IgD-negative memory B cell (primary cell): ENCODE results near the gene TXNDC11. TPM values are rescaled to one million over a fixed set of nuclear protein-coding genes. Genes with fewer than 3 reads are reported as not detected.

Experiments used
- H3K27ac Mint-ChIP-seq, 3 donors: one replicate each; pipeline ENCODE4 v1.8.0; 2020 to 2022; ENCODE audit warnings: mild to moderate bottlenecking in 3 of 3, mixed read lengths in 3 of 3, moderate library complexity in 1 of 3
- H3K27me3 Mint-ChIP-seq: one replicate; pipeline ENCODE4 v1.8.0; 2021; ENCODE audit warnings: mixed read lengths
- H3K36me3 Mint-ChIP-seq: one replicate; pipeline ENCODE4 v1.8.0; 2020; ENCODE audit warnings: mild to moderate bottlenecking, mixed read lengths
- H3K4me1 Mint-ChIP-seq, 3 donors: one replicate each; pipeline ENCODE4 v1.8.0; 2020 to 2022; ENCODE audit warnings: mixed read lengths in 3 of 3, mild to moderate bottlenecking in 1 of 3
- H3K4me3 Mint-ChIP-seq, 4 donors: one replicate each; pipeline ENCODE4 v1.8.0; 2020 to 2022; ENCODE audit warnings: mild to moderate bottlenecking in 4 of 4, mixed read lengths in 4 of 4, moderate library complexity in 3 of 4
- H3K9me3 Mint-ChIP-seq, 3 donors: one replicate each; pipeline ENCODE4 v1.8.0; 2020 to 2021; ENCODE audit warnings: mixed read lengths in 3 of 3, mild to moderate bottlenecking in 1 of 3
- polyA plus RNA-seq: library from polyadenylated mRNA; unstranded; fragments of 300-500 nt; fragmentation: Illumina TruSeq; gene quantifications from one replicate; pipeline ENCODE4 v1.2.3, GENCODE V29; 2021

TXNDC11 gene
- polyA plus RNA-seq, 1 donor from 2014 or later: 78.0 TPM

DNA sequence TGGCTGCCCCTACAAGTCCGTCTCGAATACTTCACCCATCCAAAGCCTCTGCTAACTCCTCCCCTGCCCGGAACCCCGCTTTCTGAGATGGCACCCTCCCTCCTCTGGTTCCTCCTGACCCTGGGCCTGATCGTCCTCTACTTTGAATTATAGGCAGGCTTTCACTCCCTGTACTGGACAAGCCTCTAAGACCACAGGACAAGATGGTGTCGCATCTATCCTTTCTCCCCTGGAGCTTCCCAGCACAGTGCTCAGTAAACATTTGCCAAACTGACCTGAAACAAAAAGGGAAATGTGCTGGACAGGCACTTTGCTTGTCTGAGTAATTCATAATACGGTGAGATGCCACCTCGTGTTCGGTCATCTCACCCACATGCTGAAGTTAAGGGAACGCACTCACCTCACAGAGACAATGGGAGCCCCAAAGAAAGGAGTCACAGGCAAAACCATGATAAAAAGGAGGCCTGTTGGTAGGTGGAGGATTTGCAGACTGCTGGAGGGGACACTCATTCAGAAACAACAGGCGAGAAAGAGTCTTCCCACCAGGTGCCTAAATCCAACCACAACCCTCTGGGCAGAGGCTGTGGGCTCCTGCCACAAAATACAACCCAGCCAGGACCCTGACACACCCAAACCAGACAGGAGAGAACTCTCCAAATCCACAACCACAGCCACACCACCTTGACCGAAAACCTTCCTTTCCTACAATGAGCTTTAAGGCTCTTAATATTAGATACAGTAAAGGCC, 46.2 kb downstream of the TXNDC11 start:
- Mint-ChIP-seq H3K4me3 (peak overlapping the region in 1 of 4 donors; percentile 41), H3K9me3 (peaks cover 0 to 3% (median 0%) of the 10 kb centered on the region in 3 donors), H3K27me3 (no peaks in the 10 kb centered on the region), H3K36me3 (peaks cover 16% of the 10 kb centered on the region), H3K4me1 (peaks cover 17 to 19% (median 18%) of the 10 kb centered on the region in 3 donors), H3K27ac (no peak overlapping the region)

GRCh38 chr16:11692651-11693050, 50.0 kb downstream of the TXNDC11 start:
- H3K4me3 Mint-ChIP-seq: peak overlapping the region in 1 of 4 donors; percentile 43
- H3K9me3 Mint-ChIP-seq: peaks cover 0 to 3% (median 0%) of the 10 kb centered on the region in 3 donors
- peak overlapping the region in 2 of 3 donors; percentile 45 to 78 for H3K27ac Mint-ChIP-seq
- no peaks in the 10 kb centered on the region for H3K27me3 Mint-ChIP-seq
- peaks cover 22 to 31% (median 30%) of the 10 kb centered on the region in 3 donors for H3K4me1 Mint-ChIP-seq
- H3K36me3 Mint-ChIP-seq: peaks cover 16% of the 10 kb centered on the region

GRCh38 chr16:11692171-11692570, 50.5 kb downstream of the TXNDC11 start:
- Mint-ChIP-seq H3K4me3 (peak overlapping the region in 1 of 4 donors; percentile 43), H3K27me3 (no peaks in the 10 kb centered on the region), H3K4me1 (peaks cover 22 to 34% (median 33%) of the 10 kb centered on the region in 3 donors), H3K27ac (peak overlapping the region in 2 of 3 donors; percentile 45 to 74), H3K36me3 (peaks cover 16% of the 10 kb centered on the region), H3K9me3 (peaks cover 0 to 3% (median 0%) of the 10 kb centered on the region in 3 donors)

GRCh38 chr16:11691771-11692170, 50.9 kb downstream of the TXNDC11 start:
- peaks cover 25 to 36% (median 34%) of the 10 kb centered on the region in 3 donors for H3K4me1 Mint-ChIP-seq
- H3K27me3 Mint-ChIP-seq: no peaks in the 10 kb centered on the region
- H3K4me3 Mint-ChIP-seq: peak overlapping the region in 2 of 4 donors; percentile 43 to 66
- peak overlapping the region in 1 of 3 donors; percentile 74 for H3K27ac Mint-ChIP-seq
- H3K9me3 Mint-ChIP-seq: peaks cover 0 to 3% (median 0%) of the 10 kb centered on the region in 3 donors
- peaks cover 16% of the 10 kb centered on the region for H3K36me3 Mint-ChIP-seq

DNA sequence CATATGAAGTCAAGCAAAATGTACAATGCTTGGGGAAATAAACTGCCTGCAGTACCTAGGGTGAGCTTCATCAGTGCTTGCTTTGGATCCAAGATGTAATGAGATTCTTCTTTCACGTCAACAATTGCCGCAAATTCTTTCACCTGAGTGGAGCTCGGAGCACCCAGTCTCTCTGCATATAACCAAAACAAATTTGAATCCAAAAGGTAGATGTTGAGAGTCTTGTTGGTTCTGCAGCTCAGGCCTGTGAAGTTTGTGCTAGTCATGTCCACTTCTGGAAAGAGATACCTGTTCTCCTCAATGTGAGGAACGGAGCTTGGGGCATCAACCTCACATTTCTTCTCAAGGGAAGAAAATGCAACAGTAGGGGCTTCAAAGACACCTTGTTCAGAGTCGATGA, 51.4 kb downstream of the TXNDC11 start:
- peaks cover 19% of the 10 kb centered on the region for H3K36me3 Mint-ChIP-seq
- no peaks in the 10 kb centered on the region for H3K27me3 Mint-ChIP-seq
- peaks cover 0 to 3% (median 0%) of the 10 kb centered on the region in 3 donors for H3K9me3 Mint-ChIP-seq
- peaks cover 30 to 40% (median 38%) of the 10 kb centered on the region in 3 donors for H3K4me1 Mint-ChIP-seq
- no peak overlapping the region for H3K4me3 Mint-ChIP-seq
- H3K27ac Mint-ChIP-seq: peak overlapping the region; percentile 59 to 94 (median 75)

DNA sequence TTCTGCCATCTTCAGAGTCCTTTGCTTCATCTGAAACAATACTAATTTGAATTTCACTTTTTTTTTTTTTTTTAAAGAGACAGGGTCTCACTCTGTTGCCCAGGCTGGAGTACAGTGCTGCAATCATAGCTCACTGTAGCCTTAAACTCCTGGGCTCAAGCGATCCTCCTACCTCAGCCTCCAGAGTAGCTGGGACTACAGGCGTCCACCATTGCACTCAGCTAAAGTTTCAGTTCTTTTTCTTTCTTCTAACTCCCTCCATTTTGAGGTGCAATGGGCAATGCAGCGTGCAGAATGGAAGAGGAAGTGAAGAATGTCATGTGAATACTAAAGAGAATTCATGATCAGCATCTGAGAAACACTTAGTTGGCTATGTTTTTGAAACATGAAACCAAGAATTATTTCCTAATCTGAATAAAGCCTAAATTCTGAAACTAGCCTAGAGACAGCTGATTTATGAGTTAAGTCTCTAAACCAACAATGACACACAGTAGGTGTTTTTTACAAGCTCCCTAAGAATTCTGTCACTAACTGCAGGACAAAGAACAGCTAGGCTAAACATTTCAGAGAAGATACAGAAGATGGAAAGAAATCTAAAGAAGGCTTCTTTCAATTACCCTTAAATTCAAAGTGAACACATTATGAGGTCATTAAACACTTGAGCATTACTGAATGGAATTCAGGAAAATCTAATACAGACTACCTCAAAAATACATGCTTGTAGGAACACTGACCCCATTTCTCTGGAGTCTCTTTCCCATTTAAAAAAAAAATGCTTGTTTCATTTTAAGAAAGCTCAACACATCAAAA, 53.4 kb downstream of the TXNDC11 start:
- peak overlapping the region; percentile 90 to 95 (median 94) for H3K27ac Mint-ChIP-seq
- H3K36me3 Mint-ChIP-seq: peaks cover 17% of the 10 kb centered on the region
- no peaks in the 10 kb centered on the region for H3K27me3 Mint-ChIP-seq
- peak overlapping the region; percentile 65 to 90 (median 78) for H3K4me3 Mint-ChIP-seq
- H3K9me3 Mint-ChIP-seq: peaks cover 0 to 3% (median 0%) of the 10 kb centered on the region in 3 donors
- peaks cover 33 to 41% (median 36%) of the 10 kb centered on the region in 3 donors for H3K4me1 Mint-ChIP-seq

GRCh38 chr16:11688520-11688886, 54.2 kb downstream of the TXNDC11 start:
- H3K9me3 Mint-ChIP-seq: peaks cover 0 to 3% (median 0%) of the 10 kb centered on the region in 3 donors
- H3K4me1 Mint-ChIP-seq: peaks cover 33 to 45% (median 40%) of the 10 kb centered on the region in 3 donors
- peaks cover 19% of the 10 kb centered on the region for H3K36me3 Mint-ChIP-seq
- peak overlapping the region in 2 of 3 donors; percentile 16 to 90 for H3K27ac Mint-ChIP-seq
- H3K4me3 Mint-ChIP-seq: peak overlapping the region in 3 of 4 donors; percentile 36 to 84 (median 39)
- no peaks in the 10 kb centered on the region for H3K27me3 Mint-ChIP-seq

- Mint-ChIP-seq H3K4me3 (peak overlapping the region in 3 of 4 donors; percentile 36 to 60 (median 39)), H3K27me3 (no peaks in the 10 kb centered on the region), H3K9me3 (peaks cover 0 to 1% (median 0%) of the 10 kb centered on the region in 3 donors), H3K27ac (peak overlapping the region in 2 of 3 donors; percentile 81 to 90), H3K4me1 (peaks cover 35 to 52% (median 47%) of the 10 kb centered on the region in 3 donors), H3K36me3 (peaks cover 19% of the 10 kb centered on the region)
Observed at GRCh38 chr16:11687601-11688519, 54.8 kb downstream of the TXNDC11 start.

GRCh38 chr16:11686713-11687380, 55.8 kb downstream of the TXNDC11 start:
- no peaks in the 10 kb centered on the region for H3K27me3 Mint-ChIP-seq
- peak overlapping the region in 2 of 4 donors; percentile 60 to 72 for H3K4me3 Mint-ChIP-seq
- H3K27ac Mint-ChIP-seq: peak overlapping the region; percentile 31 to 72 (median 56)
- H3K36me3 Mint-ChIP-seq: peaks cover 13% of the 10 kb centered on the region
- H3K4me1 Mint-ChIP-seq: peaks cover 45 to 62% (median 55%) of the 10 kb centered on the region in 3 donors
- no peaks in the 10 kb centered on the region for H3K9me3 Mint-ChIP-seq

DNA sequence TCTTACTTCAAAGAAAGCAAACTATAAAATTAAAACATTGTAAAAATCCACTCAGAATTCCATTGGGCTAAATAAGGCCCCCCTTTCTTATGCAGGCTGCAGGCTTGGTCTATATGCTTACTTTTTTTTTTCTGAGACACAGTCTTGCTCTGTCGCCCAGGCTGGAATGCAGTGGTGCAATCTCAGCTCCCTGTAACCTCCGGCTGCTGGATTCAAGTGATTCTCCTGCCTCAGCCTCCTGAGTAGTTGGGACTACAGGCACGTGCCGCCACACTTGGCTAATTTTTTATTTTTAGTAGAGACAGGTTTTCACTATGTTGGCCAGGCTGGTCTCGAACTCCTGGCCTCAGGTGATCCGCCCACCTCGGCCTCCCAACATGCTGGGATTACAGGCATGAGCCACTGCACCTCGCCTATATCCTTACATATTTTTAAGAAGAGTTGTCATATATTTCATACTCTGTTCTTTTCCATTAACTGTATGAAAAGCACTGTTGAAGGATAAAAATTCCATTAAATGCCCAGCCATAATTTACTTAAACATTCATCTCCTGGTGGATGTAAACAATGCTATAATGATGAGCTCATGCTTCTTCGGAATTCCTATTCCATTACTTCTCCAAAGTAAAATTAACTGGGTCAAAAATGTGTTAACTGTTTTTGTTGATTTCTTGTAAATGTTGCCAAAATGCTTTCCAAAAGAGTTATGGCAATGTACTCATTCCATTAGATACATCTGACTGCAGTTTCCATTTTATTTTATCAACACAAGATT, 56.6 kb downstream of the TXNDC11 start:
- peak overlapping the region in 1 of 4 donors; percentile 60 for H3K4me3 Mint-ChIP-seq
- H3K27ac Mint-ChIP-seq: peak overlapping the region; percentile 56 to 85 (median 72)
- H3K4me1 Mint-ChIP-seq: peaks cover 53 to 68% (median 63%) of the 10 kb centered on the region in 3 donors
- H3K27me3 Mint-ChIP-seq: no peaks in the 10 kb centered on the region
- H3K36me3 Mint-ChIP-seq: peaks cover 8% of the 10 kb centered on the region
- H3K9me3 Mint-ChIP-seq: no peaks in the 10 kb centered on the region

GRCh38 chr16:11684231-11685025, 58.2 kb downstream of the TXNDC11 start:
- Mint-ChIP-seq H3K4me3 (peak overlapping the region in 3 of 4 donors; percentile 31 to 63 (median 52)), H3K4me1 (peaks cover 53 to 74% (median 73%) of the 10 kb centered on the region in 3 donors)

GRCh38 chr16:11683145-11683544, 59.5 kb downstream of the TXNDC11 start:
- H3K27ac Mint-ChIP-seq: peak overlapping the region; percentile 95 to 98 (median 97)
- peak overlapping the region in 3 of 4 donors; percentile 72 to 85 (median 80) for H3K4me3 Mint-ChIP-seq
- H3K36me3 Mint-ChIP-seq: peaks cover 13% of the 10 kb centered on the region
- H3K9me3 Mint-ChIP-seq: no peaks in the 10 kb centered on the region
- H3K4me1 Mint-ChIP-seq: peaks cover 52 to 74% (median 74%) of the 10 kb centered on the region in 3 donors
- peaks cover 4% of the 10 kb centered on the region for H3K27me3 Mint-ChIP-seq

More at GRCh38 chr16:11684231-11685025, 58.2 kb downstream of the TXNDC11 start:
- Mint-ChIP-seq H3K9me3 (no peaks in the 10 kb centered on the region), H3K27me3 (peaks cover 4% of the 10 kb centered on the region), H3K36me3 (peaks cover 9% of the 10 kb centered on the region), H3K27ac (peak overlapping the region; percentile 95 to 98 (median 97))
